ENCODE measurements around the gene TRAPPC12.
A peak's percentile ranks its signal among the peaks of the same experiment; 100 is the strongest.
"Not testable (repeated sequence)": the region's sequence is repeated elsewhere in the genome, so short reads cannot be mapped to it uniquely, and the experiment has no call there.

The TRAPPC12 gene

GRCh38 chr2:3369340-3370181 is 9.9 kb upstream of the TRAPPC12 start:
- DNase-seq (ENCODE audit: low read depth in 2 of 2) = not testable (repeated sequence)

GRCh38 chr2:3376821-3377220 is 2.7 kb upstream of the TRAPPC12 start:
- DNase-seq (ENCODE audit: low read depth in 2 of 2) = no peak

GRCh38 chr2:3377279-3377611 is 2.2 kb upstream of the TRAPPC12 start:
- no peak for DNase-seq (ENCODE audit: low read depth in 2 of 2)

GRCh38 chr2:3377612-3378432 is 1.7 kb upstream of the TRAPPC12 start, which contains the start of gene EIPR1:
TSS of gene EIPR1 (minus strand) at chr2:3377818. CDS start at chr2:3377689, 129 bp downstream.
- DNase-seq (ENCODE audit: low read depth in 2 of 2) = peak; percentile 90 to 93

GRCh38 chr2:3379339-3379646 is 201 bp upstream of the TRAPPC12 start:
- no peak for DNase-seq (ENCODE audit: low read depth in 2 of 2)

GRCh38 chr2:3386448-3386958 is 7.0 kb downstream of the TRAPPC12 start:
- no peak for DNase-seq (ENCODE audit: low read depth in 2 of 2)

GRCh38 chr2:3387011-3387410 is 7.5 kb downstream of the TRAPPC12 start:
- DNase-seq (ENCODE audit: low read depth in 2 of 2) = no peak

- no peak for DNase-seq (ENCODE audit: low read depth in 2 of 2)
Observed at GRCh38 chr2:3387644-3388411, 8.3 kb downstream of the TRAPPC12 start.

GRCh38 chr2:3388412-3388738 is 8.9 kb downstream of the TRAPPC12 start:
- DNase-seq (ENCODE audit: low read depth in 2 of 2) = no peak

- no peak for DNase-seq (ENCODE audit: low read depth in 2 of 2)
Observed at GRCh38 chr2:3389193-3389592, 9.7 kb downstream of the TRAPPC12 start.

GRCh38 chr2:3390041-3390440 is 10.5 kb downstream of the TRAPPC12 start:
- no peak for DNase-seq (ENCODE audit: low read depth in 2 of 2)

GRCh38 chr2:3392216-3392615 is 12.7 kb downstream of the TRAPPC12 start:
- no peak for DNase-seq (ENCODE audit: low read depth in 2 of 2)

GRCh38 chr2:3396920-3397559 is 17.5 kb downstream of the TRAPPC12 start:
- no peak for DNase-seq (ENCODE audit: low read depth in 2 of 2)

- no peak for DNase-seq (ENCODE audit: low read depth in 2 of 2)
Observed at GRCh38 chr2:3398857-3399256, 19.4 kb downstream of the TRAPPC12 start.

- no peak for DNase-seq (ENCODE audit: low read depth in 2 of 2)
Observed at GRCh38 chr2:3399381-3399780, 19.9 kb downstream of the TRAPPC12 start.

- no peak for DNase-seq (ENCODE audit: low read depth in 2 of 2)
Observed at GRCh38 chr2:3399829-3400228, 20.3 kb downstream of the TRAPPC12 start.

GRCh38 chr2:3403587-3404334 is 24.3 kb downstream of the TRAPPC12 start:
- no peak for DNase-seq (ENCODE audit: low read depth in 2 of 2)

- DNase-seq (ENCODE audit: low read depth in 2 of 2) = no peak
Observed at GRCh38 chr2:3404349-3404894, 24.9 kb downstream of the TRAPPC12 start.

GRCh38 chr2:3405307-3405706 is 25.8 kb downstream of the TRAPPC12 start:
- DNase-seq (ENCODE audit: low read depth in 2 of 2) = no peak

GRCh38 chr2:3405876-3406275 is 26.4 kb downstream of the TRAPPC12 start:
- no peak for DNase-seq (ENCODE audit: low read depth in 2 of 2)

- DNase-seq (ENCODE audit: low read depth in 2 of 2) = no peak
Observed at GRCh38 chr2:3406501-3406900, 27.0 kb downstream of the TRAPPC12 start.
